ENCODE measurements around the gene GRID2.
A peak's percentile ranks its signal among the peaks of the same experiment; 100 is the strongest.

GRID2 gene

GRCh38 chr4:93407493-93408275, 1103.9 kb downstream of the GRID2 start:
- Histone ChIP-seq H3K27ac (ENCODE audit: low read depth, low read length) (peak overlapping the region; percentile 60; the same call in 1 of the 2 replicates), H3K9ac (ENCODE audit: low read depth, low read length) (no peak overlapping the region), H3K27me3 (ENCODE audit: insufficient read depth, low read length) (peaks cover 38% of the 10 kb centered on the region), H3K4me1 (ENCODE audit: insufficient read depth, low read length) (peaks cover 38% of the 10 kb centered on the region), H3K4me3 (ENCODE audit: low read length) (peak overlapping the region; percentile 31), H3K9me3 (ENCODE audit: insufficient read depth, low read depth, low read length) (no peaks in the 10 kb centered on the region), H3K36me3 (ENCODE audit: insufficient read depth, low read length) (no peaks in the 10 kb centered on the region)
- WGBS, result 10% methylated on average over 5 of the region's 8 CpGs

GRCh38 chr4:93409035-93409434, 1105.3 kb downstream of the GRID2 start:
- WGBS, result 0% methylated on average over 1 of the region's 1 CpG
- no peaks in the 10 kb centered on the region for H3K9me3 ChIP-seq (ENCODE audit: insufficient read depth, low read depth, low read length)
- peaks cover 38% of the 10 kb centered on the region for H3K4me1 ChIP-seq (ENCODE audit: insufficient read depth, low read length)
- H3K27ac ChIP-seq (ENCODE audit: low read depth, low read length), result peak overlapping the region; percentile 48; the same call in 1 of the 2 replicates
- no peak overlapping the region for H3K4me3 ChIP-seq (ENCODE audit: low read length)
- H3K27me3 ChIP-seq (ENCODE audit: insufficient read depth, low read length), result peaks cover 38% of the 10 kb centered on the region
- no peaks in the 10 kb centered on the region for H3K36me3 ChIP-seq (ENCODE audit: insufficient read depth, low read length)
- no peak overlapping the region for H3K9ac ChIP-seq (ENCODE audit: low read depth, low read length)

GRCh38 chr4:93414041-93414550, 1110.3 kb downstream of the GRID2 start:
- no peak overlapping the region for H3K9ac ChIP-seq (ENCODE audit: low read depth, low read length)
- H3K27ac ChIP-seq (ENCODE audit: low read depth, low read length), result no peak overlapping the region
- no peaks in the 10 kb centered on the region for H3K9me3 ChIP-seq (ENCODE audit: insufficient read depth, low read depth, low read length)
- no peaks in the 10 kb centered on the region for H3K36me3 ChIP-seq (ENCODE audit: insufficient read depth, low read length)
- WGBS, result 85% methylated on average over 1 of the region's 1 CpG
- H3K27me3 ChIP-seq (ENCODE audit: insufficient read depth, low read length), result peaks cover 17% of the 10 kb centered on the region
- H3K4me3 ChIP-seq (ENCODE audit: low read length), result no peak overlapping the region
- H3K4me1 ChIP-seq (ENCODE audit: insufficient read depth, low read length), result peaks cover 22% of the 10 kb centered on the region

GRCh38 chr4:93416344-93417128, 1112.8 kb downstream of the GRID2 start:
- Histone ChIP-seq H3K9ac (ENCODE audit: low read depth, low read length) (no peak overlapping the region), H3K27me3 (ENCODE audit: insufficient read depth, low read length) (no peaks in the 10 kb centered on the region), H3K4me3 (ENCODE audit: low read length) (no peak overlapping the region), H3K36me3 (ENCODE audit: insufficient read depth, low read length) (no peaks in the 10 kb centered on the region), H3K4me1 (ENCODE audit: insufficient read depth, low read length) (peaks cover 9% of the 10 kb centered on the region; the same call in 1 of the 2 replicates), H3K27ac (ENCODE audit: low read depth, low read length) (no peak overlapping the region), H3K9me3 (ENCODE audit: insufficient read depth, low read depth, low read length) (no peaks in the 10 kb centered on the region)
- 79% methylated on average over 3 of the region's 4 CpGs for WGBS

GRCh38 chr4:93431371-93431770, 1127.6 kb downstream of the GRID2 start:
- Histone ChIP-seq H3K9ac (ENCODE audit: low read depth, low read length) (no peak overlapping the region), H3K36me3 (ENCODE audit: insufficient read depth, low read length) (no peaks in the 10 kb centered on the region), H3K27ac (ENCODE audit: low read depth, low read length) (no peak overlapping the region), H3K4me3 (ENCODE audit: low read length) (no peak overlapping the region), H3K4me1 (ENCODE audit: insufficient read depth, low read length) (no peaks in the 10 kb centered on the region), H3K9me3 (ENCODE audit: insufficient read depth, low read depth, low read length) (no peaks in the 10 kb centered on the region), H3K27me3 (ENCODE audit: insufficient read depth, low read length) (no peaks in the 10 kb centered on the region)

- H3K4me1 ChIP-seq (ENCODE audit: insufficient read depth, low read length), result no peaks in the 10 kb centered on the region
- no peak overlapping the region for H3K4me3 ChIP-seq (ENCODE audit: low read length)
- no peak overlapping the region for H3K27ac ChIP-seq (ENCODE audit: low read depth, low read length)
- 100% methylated on average over 3 of the region's 3 CpGs for WGBS
- H3K9ac ChIP-seq (ENCODE audit: low read depth, low read length), result no peak overlapping the region
- H3K27me3 ChIP-seq (ENCODE audit: insufficient read depth, low read length), result no peaks in the 10 kb centered on the region
- H3K9me3 ChIP-seq (ENCODE audit: insufficient read depth, low read depth, low read length), result no peaks in the 10 kb centered on the region
- no peaks in the 10 kb centered on the region for H3K36me3 ChIP-seq (ENCODE audit: insufficient read depth, low read length)
Measured at GRCh38 chr4:93433840-93434239, 1130.1 kb downstream of the GRID2 start.

GRCh38 chr4:93436000-93436626, 1132.3 kb downstream of the GRID2 start:
- 98% methylated on average over 3 of the region's 3 CpGs for WGBS

GRCh38 chr4:93437991-93438390, 1134.2 kb downstream of the GRID2 start:
- no peaks in the 10 kb centered on the region for H3K9me3 ChIP-seq (ENCODE audit: insufficient read depth, low read depth, low read length)
- no peaks in the 10 kb centered on the region for H3K36me3 ChIP-seq (ENCODE audit: insufficient read depth, low read length)
- H3K27ac ChIP-seq (ENCODE audit: low read depth, low read length), result no peak overlapping the region
- no peak overlapping the region for H3K9ac ChIP-seq (ENCODE audit: low read depth, low read length)
- no peak overlapping the region for H3K4me3 ChIP-seq (ENCODE audit: low read length)
- 90% methylated on average over 3 of the region's 3 CpGs for WGBS
- no peaks in the 10 kb centered on the region for H3K27me3 ChIP-seq (ENCODE audit: insufficient read depth, low read length)
- H3K4me1 ChIP-seq (ENCODE audit: insufficient read depth, low read length), result no peaks in the 10 kb centered on the region

More at GRCh38 chr4:93436000-93436626, 1132.3 kb downstream of the GRID2 start:
- H3K9me3 ChIP-seq (ENCODE audit: insufficient read depth, low read depth, low read length), result no peaks in the 10 kb centered on the region
- no peak overlapping the region for H3K9ac ChIP-seq (ENCODE audit: low read depth, low read length)
- no peak overlapping the region for H3K4me3 ChIP-seq (ENCODE audit: low read length)
- H3K36me3 ChIP-seq (ENCODE audit: insufficient read depth, low read length), result no peaks in the 10 kb centered on the region
- no peak overlapping the region for H3K27ac ChIP-seq (ENCODE audit: low read depth, low read length)
- no peaks in the 10 kb centered on the region for H3K27me3 ChIP-seq (ENCODE audit: insufficient read depth, low read length)
- H3K4me1 ChIP-seq (ENCODE audit: insufficient read depth, low read length), result no peaks in the 10 kb centered on the region

- no peak overlapping the region for H3K27ac ChIP-seq (ENCODE audit: low read depth, low read length)
- no peaks in the 10 kb centered on the region for H3K36me3 ChIP-seq (ENCODE audit: insufficient read depth, low read length)
- H3K9ac ChIP-seq (ENCODE audit: low read depth, low read length), result no peak overlapping the region
- H3K9me3 ChIP-seq (ENCODE audit: insufficient read depth, low read depth, low read length), result no peaks in the 10 kb centered on the region
- WGBS, result no CpG with 5 or more reads among the region's 1 CpG
- H3K4me3 ChIP-seq (ENCODE audit: low read length), result no peak overlapping the region
- peaks cover 6% of the 10 kb centered on the region; the same call in 1 of the 2 replicates for H3K4me1 ChIP-seq (ENCODE audit: insufficient read depth, low read length)
- no peaks in the 10 kb centered on the region for H3K27me3 ChIP-seq (ENCODE audit: insufficient read depth, low read length)
Measured at GRCh38 chr4:93444860-93445259, 1141.1 kb downstream of the GRID2 start.

- 92% methylated on average over 1 of the region's 1 CpG for WGBS
- H3K9me3 ChIP-seq (ENCODE audit: insufficient read depth, low read depth, low read length), result no peaks in the 10 kb centered on the region
- H3K27me3 ChIP-seq (ENCODE audit: insufficient read depth, low read length), result no peaks in the 10 kb centered on the region
- no peak overlapping the region for H3K27ac ChIP-seq (ENCODE audit: low read depth, low read length)
- H3K36me3 ChIP-seq (ENCODE audit: insufficient read depth, low read length), result no peaks in the 10 kb centered on the region
- peaks cover 6% of the 10 kb centered on the region; the same call in 1 of the 2 replicates for H3K4me1 ChIP-seq (ENCODE audit: insufficient read depth, low read length)
- H3K4me3 ChIP-seq (ENCODE audit: low read length), result no peak overlapping the region
- no peak overlapping the region for H3K9ac ChIP-seq (ENCODE audit: low read depth, low read length)
Measured at GRCh38 chr4:93446038-93446437, 1142.3 kb downstream of the GRID2 start.
